NT2/D1 (cell line): Measurements from ENCODE around the gene LIPC.

Experiments used
- DNase-seq: peaks from one replicate; pipeline ENCODE4 v3.0.0-alpha.2; 2011; ENCODE audit warnings: low read depth, low spot score
- H3K27me3 ChIP-seq: 2 replicates; pipeline ENCODE4 v1.6.0; 2011; ENCODE audit warnings: mild to moderate bottlenecking; ENCODE audit not compliant: insufficient read length, insufficient read depth
- H3K36me3 ChIP-seq: 2 replicates; pipeline ENCODE4 v1.6.1; 2011; ENCODE audit warnings: mild to moderate bottlenecking, low read length, mixed read lengths; ENCODE audit not compliant: insufficient read depth, insufficient read length
- H3K4me1 ChIP-seq: 2 replicates; pipeline ENCODE4 v1.5.1; 2011; ENCODE audit not compliant: insufficient read depth, insufficient read length
- H3K4me3 ChIP-seq: 2 replicates; pipeline ENCODE4 v1.5.1; 2011; ENCODE audit warnings: low read depth; ENCODE audit not compliant: insufficient read length
- H3K9ac ChIP-seq: 2 replicates; pipeline ENCODE4 v1.6.0; 2011; ENCODE audit warnings: low read depth; ENCODE audit not compliant: insufficient read length
- H3K9me3 ChIP-seq: 2 replicates; pipeline ENCODE4 v1.5.1; 2011; ENCODE audit warnings: mild to moderate bottlenecking, low read length; ENCODE audit not compliant: insufficient read depth
- SUZ12 ChIP-seq: IDR thresholded peaks from 2 replicates; pipeline ENCODE4 v1.6.1; 2011; ENCODE audit not compliant: insufficient read length, insufficient read depth; ENCODE audit errors: extremely low read depth
- YY1 ChIP-seq: IDR thresholded peaks from 2 replicates; pipeline ENCODE4 v1.6.1; 2011; ENCODE audit not compliant: insufficient read length, insufficient read depth
- ZNF274 ChIP-seq: IDR thresholded peaks from 2 replicates; pipeline ENCODE4 v1.6.1; 2011; ENCODE audit warnings: mild to moderate bottlenecking, low read depth, low read length

The LIPC gene

GRCh38 chr15:58486564-58486963 lies 54.8 kb downstream of the LIPC start:
- no peak for DNase-seq
- Histone ChIP-seq H3K27me3 (no peaks in the 10 kb centered on the region), H3K4me3 (no peak overlapping the region), H3K9ac (no peak overlapping the region), H3K36me3 (no peaks in the 10 kb centered on the region), H3K4me1 (no peaks in the 10 kb centered on the region), H3K9me3 (peaks cover 16% of the 10 kb centered on the region; the same call in 1 of the 2 replicates)
- TF ChIP-seq SUZ12 (no peak), YY1 (no peak), ZNF274 (no peak)

GRCh38 chr15:58487041-58487723 lies 55.4 kb downstream of the LIPC start:
- Histone ChIP-seq H3K27me3 (no peaks in the 10 kb centered on the region), H3K9me3 (peaks cover 16% of the 10 kb centered on the region; the same call in 1 of the 2 replicates), H3K36me3 (no peaks in the 10 kb centered on the region), H3K4me1 (no peaks in the 10 kb centered on the region), H3K4me3 (no peak overlapping the region), H3K9ac (no peak overlapping the region)
- no peak for DNase-seq
- no peak for TF ChIP-seq ZNF274
- TF ChIP-seq SUZ12, result no peak
- TF ChIP-seq YY1, result no peak

- TF ChIP-seq ZNF274, result no peak
- TF ChIP-seq SUZ12, result no peak
- TF ChIP-seq YY1, result no peak
- no peak overlapping the region for H3K4me3 ChIP-seq
- no peaks in the 10 kb centered on the region for H3K36me3 ChIP-seq
- DNase-seq, result no peak
- no peaks in the 10 kb centered on the region for H3K27me3 ChIP-seq
- H3K9ac ChIP-seq, result no peak overlapping the region
- no peaks in the 10 kb centered on the region for H3K4me1 ChIP-seq
- peaks cover 16% of the 10 kb centered on the region; the same call in 1 of the 2 replicates for H3K9me3 ChIP-seq
Measured at GRCh38 chr15:58487724-58488120, 55.9 kb downstream of the LIPC start.

- no peak overlapping the region for H3K9ac ChIP-seq
- H3K4me3 ChIP-seq, result no peak overlapping the region
- no peaks in the 10 kb centered on the region for H3K4me1 ChIP-seq
- no peaks in the 10 kb centered on the region for H3K27me3 ChIP-seq
- no peaks in the 10 kb centered on the region for H3K36me3 ChIP-seq
- no peak for DNase-seq
- TF ChIP-seq SUZ12 (no peak), ZNF274 (no peak), YY1 (no peak)
- H3K9me3 ChIP-seq, result peaks cover 16% of the 10 kb centered on the region
Measured at GRCh38 chr15:58489289-58490085, 57.7 kb downstream of the LIPC start.

GRCh38 chr15:58490086-58490887 lies 58.5 kb downstream of the LIPC start:
- no peaks in the 10 kb centered on the region for H3K4me1 ChIP-seq
- peaks cover 16% of the 10 kb centered on the region for H3K9me3 ChIP-seq
- no peaks in the 10 kb centered on the region for H3K36me3 ChIP-seq
- no peak overlapping the region for H3K4me3 ChIP-seq
- TF ChIP-seq ZNF274 (no peak), YY1 (no peak), SUZ12 (no peak)
- no peak overlapping the region for H3K9ac ChIP-seq
- H3K27me3 ChIP-seq, result no peaks in the 10 kb centered on the region
- DNase-seq, result no peak

- no peak overlapping the region for H3K9ac ChIP-seq
- TF ChIP-seq YY1 (no peak), ZNF274 (no peak), SUZ12 (no peak)
Measured at GRCh38 chr15:58490888-58491473, 59.2 kb downstream of the LIPC start.

GRCh38 chr15:58491499-58492202 lies 59.9 kb downstream of the LIPC start:
- Histone ChIP-seq H3K9ac (no peak overlapping the region), H3K27me3 (no peaks in the 10 kb centered on the region), H3K36me3 (no peaks in the 10 kb centered on the region), H3K9me3 (peaks cover 16% of the 10 kb centered on the region), H3K4me1 (no peaks in the 10 kb centered on the region), H3K4me3 (no peak overlapping the region)
- DNase-seq, result no peak
- TF ChIP-seq ZNF274 (no peak), SUZ12 (no peak), YY1 (no peak)

More at GRCh38 chr15:58490888-58491473, 59.2 kb downstream of the LIPC start:
- Histone ChIP-seq H3K36me3 (no peaks in the 10 kb centered on the region), H3K4me3 (no peak overlapping the region), H3K4me1 (no peaks in the 10 kb centered on the region), H3K9me3 (peaks cover 16% of the 10 kb centered on the region), H3K27me3 (no peaks in the 10 kb centered on the region)
- no peak for DNase-seq
